Hematopoietic multipotent progenitor cell treated with erythropoietin and hydrocortisone succinate and interleukin-3 and kit ligand, for 4 days (in vitro differentiated cells): ENCODE results near the gene RIMS1.

ENCODE experiments used
- DNase-seq: peaks from one replicate; pipeline ENCODE4 v3.0.0-alpha.2; 2015

The RIMS1 gene

GRCh38 chr6:72417759-72418158, 531.4 kb downstream of the RIMS1 start:
- no peak for DNase-seq

- no peak for DNase-seq
Measured at GRCh38 chr6:72418495-72418894, 532.1 kb downstream of the RIMS1 start.

- DNase-seq = no peak
Measured at GRCh38 chr6:72419966-72420365, 533.6 kb downstream of the RIMS1 start.

- no peak for DNase-seq
Measured at GRCh38 chr6:72420409-72420808, 534.1 kb downstream of the RIMS1 start.

- DNase-seq = no peak
Measured at GRCh38 chr6:72421387-72421786, 535.0 kb downstream of the RIMS1 start.

GRCh38 chr6:72422171-72422570, 535.8 kb downstream of the RIMS1 start:
- DNase-seq = no peak

GRCh38 chr6:72424476-72424875, 538.1 kb downstream of the RIMS1 start:
- DNase-seq = no peak

- DNase-seq = no peak
Measured at GRCh38 chr6:72425003-72425681, 538.8 kb downstream of the RIMS1 start.

- DNase-seq = no peak
Measured at GRCh38 chr6:72440611-72441010, 554.3 kb downstream of the RIMS1 start.

- DNase-seq = no peak
Measured at GRCh38 chr6:72446430-72446829, 560.1 kb downstream of the RIMS1 start.
